Fibroblast of pulmonary artery (primary cell): Measurements from ENCODE around the gene PLA2G5.

Experiments used
- DNase-seq: peaks from one replicate; pipeline ENCODE4 v3.0.0-alpha.2; 2010; ENCODE audit warnings: low read depth
- H3K4me3 ChIP-seq: replicated peaks from 2 replicates; pipeline ENCODE4 v1.5.1; 2011; ENCODE audit warnings: low read depth, mild to moderate bottlenecking, control low read depth, low read length, moderate library complexity
- CTCF ChIP-seq: IDR thresholded peaks from 2 replicates; pipeline ENCODE4 v1.5.1; 2011; ENCODE audit warnings: mild to moderate bottlenecking, control low read depth, low read length, inconsistent platforms; ENCODE audit errors: missing control alignments

Gene PLA2G5

GRCh38 chr1:20095564-20096434 is 25.8 kb downstream of the PLA2G5 start:
- TF ChIP-seq CTCF, result no peak
- H3K4me3 ChIP-seq, result no peak overlapping the region
- peak; percentile 43 for DNase-seq

- no peak for DNase-seq
- H3K4me3 ChIP-seq, result no peak overlapping the region
- TF ChIP-seq CTCF, result no peak
These were observed 26.9 kb downstream of the PLA2G5 start for GRCh38 chr1:20096840-20097447.

- DNase-seq, result no peak
- H3K4me3 ChIP-seq, result no peak overlapping the region
- TF ChIP-seq CTCF, result no peak
These were observed 29.5 kb downstream of the PLA2G5 start for GRCh38 chr1:20099533-20099932.

GRCh38 chr1:20100632-20101355 is 30.8 kb downstream of the PLA2G5 start:
- TF ChIP-seq CTCF, result peak; percentile 77
- DNase-seq, result peak; percentile 74
- H3K4me3 ChIP-seq, result no peak overlapping the region

- TF ChIP-seq CTCF, result no peak
- no peak overlapping the region for H3K4me3 ChIP-seq
- DNase-seq, result peak; percentile 77
These were observed 32.9 kb downstream of the PLA2G5 start for GRCh38 chr1:20102875-20103274.

- DNase-seq, result no peak
These were observed 35.9 kb downstream of the PLA2G5 start for GRCh38 chr1:20105856-20106255.

More at GRCh38 chr1:20105856-20106255, 35.9 kb downstream of the PLA2G5 start:
- H3K4me3 ChIP-seq, result no peak overlapping the region
- no peak for TF ChIP-seq CTCF
